MM.1S (cell line): ENCODE results near the gene TEX50.

Source experiments
- CTCF ChIP-seq: fragments of 300-600 bp; sonication (generic); IDR thresholded peaks from 2 replicates; pipeline ENCODE4 v1.5.1; 2016; ENCODE audit warnings: antibody characterized with exemption, low read length, mixed read lengths
- EZH2 ChIP-seq: fragments of 300-600 bp; sonication (generic); optimal IDR thresholded peaks from 2 replicates; pipeline ENCODE3; 2017; ENCODE audit warnings: low read depth, mild to moderate bottlenecking, antibody characterized with exemption, low read length, mixed read lengths
- EZH2phosphoT487 ChIP-seq: fragments of 300-600 bp; sonication (generic); IDR thresholded peaks from 2 replicates; pipeline ENCODE4 v1.6.1; 2018; ENCODE audit warnings: antibody characterized with exemption, low read length

- no peak for TF ChIP-seq CTCF
- no peak for TF ChIP-seq EZH2
- no peak for TF ChIP-seq EZH2phosphoT487
Observed at GRCh38 chr1:173661763-173662162, 26.6 kb downstream of the TEX50 start.
